HG03135 (cell line): ENCODE results near the gene GHR.
"Not testable (repeated sequence)": the region's sequence is repeated elsewhere in the genome, so short reads cannot be mapped to it uniquely, and the experiment has no call there.

Experiments used
- ATAC-seq: cut with Tn5 transposase; IDR thresholded peaks from one replicate; pipeline ENCODE4 v1.9.1; 2021; ENCODE audit warnings: mild to moderate bottlenecking, moderate library complexity; ENCODE audit not compliant: unreplicated experiment

The GHR gene

DNA sequence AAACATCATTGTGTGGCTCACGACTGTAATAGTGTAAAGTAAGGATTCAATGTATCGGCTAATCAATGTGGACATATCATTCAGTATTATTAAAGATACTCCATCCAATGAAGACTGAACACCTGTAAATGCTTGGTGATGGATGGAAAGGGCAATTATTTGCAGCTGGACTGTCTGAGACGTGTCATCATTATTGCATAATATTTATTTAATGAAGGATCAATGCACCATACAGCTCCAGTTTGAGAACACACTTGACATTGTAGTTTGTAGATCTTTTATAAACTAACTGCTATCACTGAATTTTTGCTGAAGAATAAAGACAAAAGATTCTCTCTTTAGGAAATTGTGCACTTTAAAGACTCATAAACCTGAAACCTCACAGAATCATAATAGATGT is 215.7 kb downstream of the GHR start:
- no peak for ATAC-seq

DNA sequence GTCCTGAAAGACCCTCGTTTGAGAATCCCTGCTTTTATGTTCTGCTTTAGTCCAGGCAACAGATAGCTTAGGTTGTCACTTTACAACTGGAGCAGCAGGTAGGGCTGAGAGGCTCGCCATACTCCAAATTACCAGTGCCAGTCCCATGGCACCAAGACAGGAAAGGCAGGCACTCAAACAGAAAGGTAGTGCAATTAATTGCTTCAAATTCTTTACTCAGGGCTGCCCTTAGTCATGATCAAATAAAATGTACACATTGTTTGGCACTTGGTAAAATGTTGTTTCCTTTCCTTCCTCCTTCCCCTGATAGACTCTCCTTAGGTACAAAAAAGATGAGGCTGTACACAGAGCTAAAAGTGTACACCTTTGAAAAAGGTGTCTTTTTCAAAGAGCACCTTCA is 217.6 kb downstream of the GHR start:
- no peak for ATAC-seq

GRCh38 chr5:42641336-42642005 is 218.2 kb downstream of the GHR start:
- no peak for ATAC-seq

GRCh38 chr5:42642006-42642405 is 218.8 kb downstream of the GHR start:
- ATAC-seq, result no peak

- ATAC-seq, result no peak
These were observed 220.1 kb downstream of the GHR start for GRCh38 chr5:42643360-42643759.

DNA sequence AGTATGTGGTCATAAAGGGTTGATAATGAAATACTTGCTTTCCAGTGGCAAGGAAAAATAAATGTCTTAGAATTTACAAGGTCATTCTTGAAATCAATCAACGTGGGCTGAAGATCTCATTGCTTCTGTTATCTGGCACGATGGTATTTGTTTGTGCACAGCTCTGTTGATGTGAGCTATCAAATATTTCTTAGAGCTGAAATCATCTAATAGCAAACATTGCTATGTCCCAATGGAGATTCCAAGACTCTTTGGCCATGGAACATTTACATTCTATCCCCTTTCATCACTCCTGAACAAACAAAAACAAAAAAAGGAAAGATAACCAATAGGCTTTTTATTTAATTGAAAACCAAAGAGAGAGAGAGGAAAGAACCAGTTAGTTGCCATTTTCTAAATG is 221.9 kb downstream of the GHR start:
- no peak for ATAC-seq

- ATAC-seq, result no peak
These were observed 224.8 kb downstream of the GHR start for GRCh38 chr5:42648036-42648435.

DNA sequence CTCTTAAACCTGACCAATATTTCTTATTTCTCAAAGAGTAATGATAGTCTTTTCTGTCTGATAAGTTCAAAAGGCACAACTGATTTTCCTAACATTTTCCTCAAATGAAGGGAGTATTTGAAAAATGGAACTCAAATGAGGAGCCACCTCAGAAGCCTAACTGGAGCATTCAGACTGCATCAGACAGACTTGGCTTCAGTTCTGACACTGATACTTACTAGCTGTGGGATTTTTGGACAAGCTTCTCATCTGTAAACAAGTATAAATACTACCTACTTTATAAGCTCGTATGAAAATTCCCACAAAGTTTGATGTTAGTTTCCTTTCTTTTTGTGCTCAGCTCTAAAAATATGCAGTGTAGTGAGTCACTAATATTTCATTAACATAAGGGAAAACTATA is 225.7 kb downstream of the GHR start:
- no peak for ATAC-seq

DNA sequence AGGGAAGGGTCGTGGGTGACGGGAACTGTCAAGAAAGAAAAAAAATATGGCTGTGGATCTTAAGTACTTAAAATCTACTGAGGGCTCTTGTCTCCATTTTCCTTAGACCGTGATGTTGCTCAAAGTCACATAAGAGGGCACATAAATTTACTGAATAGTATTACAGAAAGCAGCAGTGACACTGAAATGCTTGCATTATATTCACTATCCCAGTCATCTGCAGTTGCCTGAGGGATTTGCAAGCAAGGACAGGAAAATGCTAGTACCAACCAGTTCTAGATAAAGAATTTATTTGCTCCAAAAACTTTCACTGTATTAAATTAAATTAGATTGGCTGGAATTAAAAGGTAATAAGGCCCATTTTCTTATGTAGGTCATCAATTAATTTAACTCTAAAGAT is 226.8 kb downstream of the GHR start:
- no peak for ATAC-seq

DNA sequence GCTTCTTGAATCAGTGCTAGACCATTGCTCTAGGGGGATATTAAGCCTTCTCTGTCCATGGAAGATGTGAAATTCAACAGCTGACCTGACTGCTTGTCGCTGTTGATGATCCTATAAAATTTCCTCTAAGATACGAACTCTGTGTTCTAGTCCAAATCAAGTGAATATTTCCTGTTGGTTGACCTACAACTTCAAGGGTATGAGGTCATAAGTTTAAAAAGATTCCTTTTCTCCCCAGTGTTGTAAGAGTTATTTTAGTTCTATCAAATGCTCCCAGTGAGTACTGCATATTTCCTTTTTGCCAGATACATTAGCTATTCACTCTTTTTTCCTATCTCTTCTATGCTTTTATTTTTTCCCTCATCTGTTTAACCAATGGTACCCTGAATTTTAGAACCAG is 230.5 kb downstream of the GHR start:
- ATAC-seq, result no peak

- no peak for ATAC-seq
These were observed 231.4 kb downstream of the GHR start for GRCh38 chr5:42654645-42655044.

GRCh38 chr5:42655982-42656650 is 232.9 kb downstream of the GHR start:
- no peak for ATAC-seq

GRCh38 chr5:42656651-42657015 is 233.4 kb downstream of the GHR start:
- no peak for ATAC-seq

GRCh38 chr5:42659869-42660268 is 236.6 kb downstream of the GHR start:
- not testable (repeated sequence) for ATAC-seq

GRCh38 chr5:42665857-42666256 is 242.6 kb downstream of the GHR start:
- ATAC-seq, result no peak

- no peak for ATAC-seq
These were observed 243.6 kb downstream of the GHR start for GRCh38 chr5:42666869-42667268.

GRCh38 chr5:42668254-42668653 is 245.0 kb downstream of the GHR start:
- ATAC-seq, result no peak

DNA sequence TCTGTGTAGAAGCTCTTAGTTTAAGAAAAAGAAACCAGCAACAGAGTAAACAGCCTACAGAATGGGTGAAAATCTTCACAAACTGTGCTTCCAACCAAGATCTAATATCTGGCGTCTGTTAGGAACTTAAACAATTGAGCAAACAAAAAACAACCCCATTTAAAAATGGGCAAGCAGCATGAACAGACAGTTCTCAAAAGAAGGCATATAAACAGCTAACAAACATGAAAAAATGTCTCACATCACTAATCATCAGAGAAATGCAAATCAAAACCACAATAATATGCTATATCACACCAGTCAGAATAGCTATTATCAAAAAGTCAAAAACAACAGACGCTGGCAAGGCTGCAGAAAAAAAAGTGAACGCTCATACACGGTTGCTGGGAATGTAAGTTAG is 249.7 kb downstream of the GHR start:
- no peak for ATAC-seq

DNA sequence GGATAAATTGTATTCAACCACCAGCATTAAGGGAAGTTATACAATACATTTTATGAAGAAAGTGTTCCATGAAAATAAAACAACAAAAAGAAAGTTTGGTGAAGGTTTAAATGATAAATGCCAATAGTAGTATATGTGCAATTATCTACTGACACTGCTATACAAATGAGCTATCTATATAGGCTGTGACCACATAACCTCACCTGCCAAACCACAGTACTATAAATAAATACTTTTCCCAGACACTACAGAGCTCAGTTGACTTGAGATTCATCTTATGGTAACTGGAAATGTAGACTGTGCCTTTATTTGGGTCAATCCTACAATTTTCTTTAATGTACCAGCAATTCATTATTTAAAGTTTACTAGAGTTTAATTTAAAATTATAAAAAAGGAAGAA is 252.4 kb downstream of the GHR start:
- no peak for ATAC-seq

- ATAC-seq, result no peak
These were observed 253.1 kb downstream of the GHR start for GRCh38 chr5:42676362-42676761.

DNA sequence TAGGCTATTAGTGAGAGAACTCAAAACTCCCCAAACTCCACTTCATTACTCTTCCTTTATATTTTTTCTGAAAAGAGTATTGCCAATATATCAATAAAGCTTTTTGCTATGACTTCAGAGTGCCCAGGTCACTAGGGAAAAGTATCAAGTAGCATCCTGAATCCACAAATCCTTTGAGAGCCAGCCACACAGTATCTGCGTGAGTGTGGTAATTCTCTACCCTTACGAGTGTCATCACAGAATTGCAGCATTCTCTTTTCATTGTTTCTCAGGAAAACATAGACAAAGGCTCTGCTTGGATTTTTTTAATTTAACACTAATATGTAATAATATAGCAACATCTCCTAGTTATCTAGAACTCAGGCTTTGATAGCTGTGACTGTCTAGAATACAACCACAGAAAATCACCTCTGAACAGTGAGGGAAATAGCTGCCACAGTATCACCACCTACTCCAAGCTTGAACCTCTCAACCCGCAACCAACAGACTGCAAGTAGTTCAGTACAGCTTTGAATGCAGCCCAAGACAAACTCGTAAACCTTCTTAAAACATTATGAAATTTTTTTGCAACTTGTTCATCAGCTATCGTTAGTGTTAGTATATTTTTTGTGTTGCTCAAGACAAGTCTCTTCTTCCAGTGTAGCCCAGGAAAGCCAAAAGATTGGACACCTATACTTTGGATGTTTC is 254.1 kb downstream of the GHR start:
- no peak for ATAC-seq

DNA sequence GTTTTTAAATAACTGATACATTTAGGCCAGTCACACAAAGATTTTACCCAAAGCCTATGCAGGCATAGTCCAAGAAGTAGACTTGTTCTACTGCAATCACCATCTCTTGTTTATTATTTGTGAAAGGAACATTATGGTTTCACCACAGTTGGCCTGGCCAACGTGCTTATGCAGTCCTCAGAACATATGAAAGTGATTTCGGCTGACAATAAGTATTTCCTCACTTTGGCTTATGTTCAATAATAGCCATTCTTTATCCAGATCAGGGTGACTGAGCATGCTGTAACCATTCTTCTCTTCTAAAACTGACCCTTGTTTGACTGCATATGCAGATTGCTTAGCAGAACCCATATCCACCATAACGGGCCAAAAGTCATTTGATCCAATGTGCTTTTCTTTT is 256.8 kb downstream of the GHR start:
- ATAC-seq, result no peak
